NCI-H2107 treated with DMSO at 0.1 percent for 48 hours (cell line): ENCODE measurements around the gene MTPN.

Experiments used
- DNase-seq: peaks from one replicate; lab custom pipeline; 2025; ENCODE audit not compliant: unreplicated experiment; lab: John Stamatoyannopoulos, UW

MTPN gene

DNA sequence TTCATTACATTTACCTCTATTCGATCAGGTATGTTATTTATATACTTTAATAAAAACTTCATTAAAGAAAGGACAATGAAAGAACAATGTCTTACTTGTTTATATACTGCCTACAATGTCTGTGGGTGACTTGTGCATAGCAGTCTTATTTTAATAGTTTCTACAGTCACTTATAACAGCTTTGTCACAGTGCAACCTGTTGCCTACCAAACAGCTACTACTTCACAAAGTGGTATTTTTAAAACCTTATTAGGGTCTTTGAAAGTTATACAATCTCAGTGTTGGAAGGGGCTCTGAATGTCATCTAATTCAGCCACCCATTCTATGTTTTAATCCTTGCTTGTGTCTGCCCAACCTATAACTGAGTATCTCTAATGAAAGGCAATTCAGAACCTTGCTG, 19.0 kb downstream of the MTPN start:
- DNase-seq: no peak

- DNase-seq: no peak
Measured at GRCh38 chr7:135957627-135958026, 19.5 kb downstream of the MTPN start.

DNA sequence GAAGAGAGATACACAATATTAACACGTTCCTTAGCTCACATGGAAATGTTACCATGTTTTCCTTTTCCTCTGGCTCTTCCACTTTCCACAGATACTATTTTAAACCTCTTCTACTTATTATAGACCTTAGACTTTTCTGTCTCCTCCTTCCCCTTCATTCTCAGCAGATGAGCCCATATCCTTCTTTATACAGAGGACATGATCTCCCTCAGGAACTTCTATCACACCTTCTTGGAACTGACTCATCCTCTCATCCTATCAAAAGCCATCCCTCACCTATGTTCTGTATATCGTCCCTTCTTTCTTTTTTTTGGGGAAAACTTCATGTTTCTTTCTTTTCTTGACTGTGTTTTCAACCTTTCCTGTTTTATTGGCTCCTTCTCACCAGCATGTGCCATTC, 20.8 kb downstream of the MTPN start:
- no peak for DNase-seq

DNA sequence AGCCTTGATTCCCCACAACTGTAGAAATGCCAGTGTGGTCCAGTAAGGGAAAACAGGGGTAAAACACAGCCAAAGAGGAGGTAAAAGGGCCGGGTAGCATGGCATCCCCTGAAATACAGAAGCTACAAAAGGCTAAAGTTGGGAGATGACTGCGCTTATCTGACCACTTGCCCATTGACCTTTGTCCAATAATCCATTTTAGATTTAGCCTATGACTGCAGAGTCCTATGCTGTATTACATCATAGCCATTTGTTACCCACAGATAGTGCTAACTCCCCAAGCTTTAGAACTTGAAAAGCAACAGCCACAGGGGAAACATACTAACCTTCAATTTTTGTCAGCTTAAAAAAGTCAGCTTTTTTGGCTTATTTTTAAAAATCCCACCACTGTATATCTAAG, 26.2 kb downstream of the MTPN start:
- DNase-seq: no peak

- DNase-seq: no peak
Measured at GRCh38 chr7:135950429-135950828, 26.7 kb downstream of the MTPN start.

GRCh38 chr7:135946289-135947055, 30.7 kb downstream of the MTPN start:
- no peak for DNase-seq

GRCh38 chr7:135944753-135945152, 32.4 kb downstream of the MTPN start:
- DNase-seq: no peak

DNA sequence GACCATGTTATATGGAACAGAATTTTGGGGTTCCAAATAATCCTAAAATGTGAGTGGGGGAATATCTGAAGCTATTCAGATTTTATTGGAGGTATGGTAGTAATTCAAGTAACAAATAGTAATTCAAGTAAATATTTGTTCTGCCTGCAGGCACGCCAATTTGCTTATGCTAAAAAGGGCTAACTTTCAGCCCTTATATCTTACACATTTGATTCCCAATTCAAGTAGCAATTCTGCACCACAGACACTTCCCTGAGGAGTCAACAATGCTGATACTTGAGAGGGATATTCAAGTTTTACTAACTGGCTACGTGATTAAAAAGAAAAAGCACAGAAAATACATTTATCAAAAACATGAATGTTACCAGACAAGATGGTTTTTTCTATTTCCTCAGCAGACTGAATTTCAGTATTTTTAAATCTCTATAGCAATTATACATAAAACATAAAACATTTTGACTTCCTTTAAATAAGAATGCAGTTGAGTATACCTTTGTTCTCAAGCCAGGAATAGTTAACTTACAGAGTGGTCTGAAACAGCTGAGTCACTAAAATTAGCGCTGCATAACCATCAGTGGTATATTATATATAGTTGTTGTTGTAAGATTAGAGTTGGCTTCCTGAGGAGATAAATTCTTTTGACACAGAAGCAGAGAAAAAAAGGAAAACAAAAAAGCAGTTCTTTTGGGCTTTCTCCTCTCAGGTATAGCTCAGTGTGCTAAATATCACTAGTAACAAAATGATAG, 33.9 kb downstream of the MTPN start:
- no peak for DNase-seq

GRCh38 chr7:135942614-135943013, 34.5 kb downstream of the MTPN start:
- no peak for DNase-seq

DNA sequence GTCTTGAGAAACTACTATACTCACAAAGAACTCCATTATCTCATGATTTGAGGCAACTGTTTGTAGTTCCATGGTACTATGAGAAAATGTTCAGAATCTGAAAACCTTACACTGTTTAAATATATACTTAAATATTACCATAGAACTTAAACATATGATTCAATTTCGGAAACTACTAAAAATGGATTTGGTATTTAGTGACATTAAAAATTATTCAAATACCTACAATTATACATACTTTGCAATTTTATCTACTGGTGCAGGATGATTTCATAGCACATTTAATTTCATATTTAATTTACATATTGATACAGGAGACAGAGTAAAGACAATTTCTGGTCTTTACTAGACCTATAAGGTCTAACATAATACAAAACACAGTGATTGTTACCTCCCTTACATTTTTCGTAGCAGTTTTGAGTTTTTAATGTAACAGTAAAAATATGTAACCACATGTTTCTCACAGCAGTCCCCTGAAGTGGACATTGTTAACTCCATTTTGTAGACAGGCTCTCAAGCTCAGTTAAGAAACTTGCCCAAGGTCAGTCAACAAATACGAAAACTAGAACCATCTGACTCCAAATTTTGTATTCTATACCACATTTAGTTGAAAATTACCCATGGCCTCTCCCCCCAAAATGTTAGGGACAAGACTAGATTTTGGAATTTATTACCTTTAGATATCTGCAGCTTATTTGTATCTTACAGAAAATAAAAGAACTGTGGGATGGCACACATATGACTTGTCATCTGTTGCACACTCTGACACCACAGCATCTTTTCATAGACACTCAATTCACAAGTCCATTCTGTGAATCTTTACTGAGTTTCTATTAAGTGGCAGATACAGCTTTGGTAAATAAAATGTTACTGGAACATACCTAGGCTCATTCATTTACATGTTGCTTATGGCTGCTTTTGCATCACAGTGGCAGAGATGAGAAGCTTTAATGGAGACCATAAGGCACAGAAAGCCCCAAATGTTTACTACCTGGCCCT, 36.8 kb downstream of the MTPN start:
- no peak for DNase-seq

GRCh38 chr7:135939261-135939812, 37.8 kb downstream of the MTPN start:
- DNase-seq: no peak

GRCh38 chr7:135938563-135938962, 38.6 kb downstream of the MTPN start:
- DNase-seq: no peak

DNA sequence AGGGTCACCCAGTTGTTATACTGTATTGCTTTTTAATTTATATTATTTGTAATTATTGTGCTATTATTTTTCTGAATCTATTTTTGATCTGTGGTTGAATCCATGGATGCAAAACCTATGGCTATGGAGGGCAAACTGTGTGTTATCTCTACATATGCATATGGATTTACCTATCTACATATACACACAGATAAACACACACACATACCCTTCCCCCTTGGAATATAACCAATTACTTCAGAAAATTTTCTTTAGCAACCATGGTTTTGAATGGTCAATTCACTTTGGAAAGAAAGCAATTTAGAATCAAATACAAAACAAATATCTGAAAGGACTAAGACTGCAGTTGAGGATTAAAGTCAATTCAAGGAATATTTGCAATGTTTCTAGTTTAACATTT, 39.1 kb downstream of the MTPN start:
- no peak for DNase-seq

DNA sequence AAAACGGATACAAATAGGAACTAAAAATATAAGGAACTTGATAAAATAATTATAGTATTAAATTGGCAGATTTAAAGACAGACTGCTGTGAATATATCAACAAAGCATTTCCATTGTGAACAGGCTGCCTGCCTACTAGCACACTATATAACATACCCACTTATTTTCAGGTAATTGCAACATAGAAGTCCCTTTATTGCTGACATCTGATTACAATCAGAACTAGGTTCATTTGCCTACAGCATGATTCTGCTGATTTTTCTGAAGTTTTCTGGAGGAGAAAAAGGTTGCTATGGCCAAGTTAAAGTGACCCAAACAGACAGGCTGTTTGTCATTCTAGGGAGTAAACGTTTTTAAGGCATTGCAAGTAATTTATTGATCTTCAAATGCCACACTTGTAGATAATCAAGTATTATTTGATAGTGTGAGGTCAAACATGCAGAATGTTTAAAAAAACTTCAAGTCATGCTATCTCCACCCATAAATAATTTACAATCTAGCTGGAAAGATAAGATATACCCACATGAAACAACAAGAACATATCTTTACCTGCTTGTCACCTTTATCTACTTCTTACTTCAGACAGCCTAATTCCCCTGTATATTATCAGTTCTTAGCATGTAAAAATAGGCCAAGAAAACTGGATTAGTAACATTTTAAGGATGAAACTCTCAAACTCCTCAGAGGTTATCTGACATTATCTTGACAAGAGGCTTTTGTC, 40.5 kb downstream of the MTPN start:
- DNase-seq: no peak

- DNase-seq: no peak
Measured at GRCh38 chr7:135934651-135935050, 42.5 kb downstream of the MTPN start.

DNA sequence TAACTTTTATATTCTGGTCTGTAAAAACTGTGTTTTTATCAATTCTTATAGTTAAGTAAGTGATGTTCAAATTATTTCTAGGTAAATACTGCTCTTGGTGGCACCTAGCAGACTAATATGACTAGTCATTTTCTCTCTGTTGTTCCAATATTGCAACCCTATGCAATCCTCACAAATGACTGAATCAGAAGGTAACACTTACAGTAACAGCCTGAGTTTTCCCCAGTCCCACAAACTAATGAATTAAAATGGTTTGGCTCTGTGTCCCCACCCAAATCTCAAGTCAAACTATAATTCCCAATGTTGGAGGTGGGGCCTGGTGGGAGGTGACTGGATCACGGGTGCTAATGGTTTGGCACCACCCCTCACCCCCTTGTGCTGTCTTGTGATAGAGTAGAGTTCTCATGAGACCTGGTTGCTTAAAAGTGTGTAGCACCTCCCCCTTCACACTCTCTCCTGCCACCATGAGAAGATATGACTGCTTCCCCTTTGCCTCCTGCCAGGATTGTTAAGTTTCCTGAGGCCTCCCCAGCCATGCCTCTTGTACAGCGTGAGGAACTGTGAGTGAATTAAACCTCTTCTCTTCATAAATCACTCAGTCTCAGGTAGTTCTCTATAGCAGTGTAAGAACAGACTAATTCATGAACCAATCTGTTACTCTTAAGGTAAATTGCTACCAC, 43.5 kb downstream of the MTPN start:
- DNase-seq: no peak

GRCh38 chr7:135932131-135932530, 45.0 kb downstream of the MTPN start:
- DNase-seq: no peak

- DNase-seq: no peak
Measured at GRCh38 chr7:135930565-135931461, 46.3 kb downstream of the MTPN start.

- DNase-seq: no peak
Measured at GRCh38 chr7:135929722-135930141, 47.4 kb downstream of the MTPN start.
